NCI-H510A treated with DMSO at 0.1 percent for 48 hours (cell line): ENCODE data around the gene CHD9.

ENCODE experiments used
- DNase-seq: peaks from one replicate; lab custom pipeline; 2025; lab: John Stamatoyannopoulos, UW

The CHD9 gene

GRCh38 chr16:53092284-53092683 lies 37.5 kb downstream of the CHD9 start:
- DNase-seq = no peak

- no peak for DNase-seq
These were observed 38.5 kb downstream of the CHD9 start for GRCh38 chr16:53093162-53093744.

DNA sequence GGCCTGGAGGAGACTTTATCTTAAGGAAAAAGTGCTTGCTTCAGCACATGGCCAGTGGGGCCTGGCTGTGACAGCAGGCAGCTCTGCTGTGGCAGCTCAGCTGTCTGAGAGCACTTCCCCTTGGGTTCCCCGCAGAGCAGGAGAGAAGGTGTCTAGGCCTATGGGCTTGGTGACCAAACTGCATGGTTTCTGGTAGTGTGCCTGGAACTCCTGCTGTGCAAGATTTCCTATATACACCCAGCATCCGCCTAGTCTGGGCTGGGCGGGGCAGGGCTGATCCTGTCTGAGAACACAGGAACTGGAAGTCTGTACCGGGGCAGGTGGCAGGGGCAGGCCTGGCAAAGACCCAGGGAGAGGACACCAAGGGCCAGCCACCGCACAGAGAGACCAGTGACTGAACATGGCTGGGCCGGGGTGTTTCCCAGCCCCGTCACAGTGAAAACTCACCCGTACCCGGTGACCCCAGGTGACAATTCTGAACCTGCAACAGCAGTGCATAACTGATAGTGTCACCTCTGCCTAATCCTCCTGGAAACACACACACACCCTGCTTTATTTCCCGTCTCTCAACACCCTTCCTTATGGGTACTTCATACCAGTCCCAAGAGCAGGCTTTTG lies 39.3 kb downstream of the CHD9 start:
- DNase-seq = peak; percentile 72

DNA sequence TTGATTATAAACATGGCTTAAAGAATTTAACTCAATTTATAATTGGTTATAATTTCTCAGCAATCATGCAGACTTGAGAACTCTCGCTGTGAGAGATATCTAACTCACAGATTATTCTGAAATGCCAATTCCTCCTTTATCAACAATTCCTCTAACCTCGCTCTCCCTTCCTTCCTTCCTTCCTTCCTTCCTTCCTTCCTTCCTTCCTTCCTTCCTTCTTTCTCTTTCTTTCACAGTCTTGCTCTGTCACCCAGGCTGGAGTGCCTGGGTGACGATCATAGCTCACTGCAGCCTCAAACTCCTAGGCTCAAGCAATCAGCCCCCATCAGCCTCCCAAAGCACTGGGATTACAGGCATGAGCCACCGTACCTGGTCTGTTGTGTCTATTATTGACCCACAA lies 42.4 kb downstream of the CHD9 start:
- DNase-seq = no peak

DNA sequence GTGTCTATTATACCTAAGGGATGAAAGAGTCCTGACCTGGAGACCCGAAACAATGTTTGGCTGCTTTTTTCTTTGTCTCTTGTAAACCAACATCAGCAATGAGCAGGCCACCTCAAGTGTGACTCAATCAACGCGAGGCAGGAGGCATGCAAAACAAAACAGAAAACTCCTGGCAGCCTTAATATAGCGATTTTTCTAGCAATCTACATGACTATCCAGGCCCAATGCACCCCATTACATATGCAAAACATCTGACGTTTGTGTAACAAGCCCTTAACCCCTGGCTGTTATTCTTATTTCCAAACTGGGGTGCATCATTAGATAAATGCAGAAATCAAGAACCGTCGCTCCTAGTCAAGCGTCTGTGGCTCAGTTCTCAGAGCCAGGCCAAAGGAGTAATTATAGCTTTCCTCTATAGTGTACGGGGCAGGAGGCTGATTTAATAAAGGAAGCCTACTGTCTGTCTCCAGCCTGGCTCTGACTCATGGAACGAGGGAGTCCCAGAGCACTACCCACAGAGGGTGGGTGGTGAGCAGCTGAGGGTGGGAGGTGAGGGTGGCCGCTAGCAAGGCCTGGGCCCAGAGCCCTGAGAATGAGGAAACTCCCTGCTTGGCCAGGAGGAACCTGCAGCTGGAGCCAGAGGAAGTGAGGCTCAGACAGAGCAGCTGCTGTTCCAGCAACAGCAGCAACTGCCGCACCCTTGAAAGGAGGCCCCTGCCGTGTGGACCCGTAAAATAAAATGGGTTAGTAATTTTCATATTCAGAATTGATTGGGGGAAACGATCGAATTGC lies 43.9 kb downstream of the CHD9 start:
- DNase-seq = peak; percentile 63

GRCh38 chr16:53099318-53100130 lies 44.7 kb downstream of the CHD9 start:
- peak; percentile 96 for DNase-seq

DNA sequence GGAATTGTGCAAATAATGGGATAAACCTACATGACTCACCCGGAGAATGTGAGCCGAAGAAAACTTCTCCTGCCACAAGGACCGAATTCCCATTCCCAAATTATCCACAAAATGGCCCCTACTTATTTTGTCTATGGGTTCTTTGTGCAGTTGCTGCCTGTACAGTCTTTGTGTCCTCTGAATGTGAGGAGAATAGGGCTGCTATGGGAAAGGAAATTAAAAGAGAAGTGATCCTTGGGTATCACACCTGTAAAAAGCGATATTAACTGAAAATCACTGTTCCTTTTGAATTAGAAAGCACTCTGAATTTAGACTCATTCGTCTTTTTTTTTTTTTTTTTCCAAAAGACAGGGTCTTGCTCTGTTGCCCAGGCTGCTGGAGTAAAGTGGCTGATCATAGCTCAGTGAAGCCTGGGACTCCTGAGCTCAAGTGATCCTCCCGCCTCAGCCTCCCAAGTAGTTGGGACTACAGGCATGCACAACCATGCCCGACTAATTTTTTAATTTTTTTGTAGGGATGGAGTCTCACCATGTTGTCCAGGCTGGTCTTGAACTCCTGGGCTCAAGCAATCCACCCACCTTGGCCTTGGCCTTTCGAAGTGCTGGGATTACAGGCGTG lies 45.4 kb downstream of the CHD9 start:
- DNase-seq = no peak

- DNase-seq = no peak
These were observed 46.1 kb downstream of the CHD9 start for GRCh38 chr16:53100889-53101288.

- DNase-seq = no peak
These were observed 49.0 kb downstream of the CHD9 start for GRCh38 chr16:53103811-53104210.

GRCh38 chr16:53105565-53105964 lies 50.8 kb downstream of the CHD9 start:
- no peak for DNase-seq

GRCh38 chr16:53111078-53111791 lies 56.4 kb downstream of the CHD9 start:
- DNase-seq = no peak

- no peak for DNase-seq
These were observed 57.2 kb downstream of the CHD9 start for GRCh38 chr16:53112015-53112414.

DNA sequence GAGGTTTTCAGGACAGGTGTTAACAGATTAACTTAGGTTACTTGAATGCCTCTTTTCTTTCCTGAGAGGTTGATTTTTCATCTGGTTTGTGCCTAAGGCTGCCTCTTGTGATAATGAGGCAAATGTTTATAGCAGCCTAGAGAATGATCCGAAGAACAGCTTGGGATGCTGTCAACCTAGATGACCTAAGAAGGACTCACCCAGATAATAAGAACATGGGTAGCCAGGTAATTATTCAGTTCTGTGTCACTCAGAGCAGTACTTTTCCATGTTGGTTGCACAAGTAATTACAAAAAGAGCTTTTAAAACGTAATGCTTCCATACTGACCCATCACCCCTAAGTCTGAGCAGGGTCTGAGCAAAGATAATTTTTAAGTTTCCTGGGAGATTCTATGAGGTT lies 60.3 kb downstream of the CHD9 start:
- no peak for DNase-seq

GRCh38 chr16:53115773-53116172 lies 61.0 kb downstream of the CHD9 start:
- no peak for DNase-seq

DNA sequence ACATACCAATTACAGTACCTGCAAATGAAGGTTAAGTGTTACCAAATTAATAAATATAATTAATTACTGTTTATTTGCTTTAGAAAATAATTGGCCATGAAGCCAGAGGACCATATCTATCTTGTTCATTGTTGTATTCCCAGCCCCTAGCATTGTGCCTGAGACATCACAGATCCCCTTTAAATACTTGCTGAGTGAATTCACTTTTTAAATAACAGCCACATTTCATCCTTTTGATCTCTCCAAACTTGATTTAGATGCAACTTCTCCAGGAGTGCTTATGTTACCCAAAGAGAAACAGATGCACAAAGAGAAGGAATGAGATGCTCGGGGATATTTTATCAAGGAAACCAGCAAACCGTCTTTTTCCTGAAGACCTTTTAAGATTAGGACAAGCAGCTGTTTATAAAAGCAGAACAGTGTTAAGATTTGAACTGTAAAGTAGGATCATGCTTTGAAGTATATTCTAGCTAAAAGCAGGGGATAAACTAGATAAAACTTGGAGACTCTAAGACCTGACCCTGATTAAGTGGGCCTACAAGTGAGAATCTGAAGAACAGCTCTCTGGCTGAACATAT lies 66.3 kb downstream of the CHD9 start:
- DNase-seq = no peak

DNA sequence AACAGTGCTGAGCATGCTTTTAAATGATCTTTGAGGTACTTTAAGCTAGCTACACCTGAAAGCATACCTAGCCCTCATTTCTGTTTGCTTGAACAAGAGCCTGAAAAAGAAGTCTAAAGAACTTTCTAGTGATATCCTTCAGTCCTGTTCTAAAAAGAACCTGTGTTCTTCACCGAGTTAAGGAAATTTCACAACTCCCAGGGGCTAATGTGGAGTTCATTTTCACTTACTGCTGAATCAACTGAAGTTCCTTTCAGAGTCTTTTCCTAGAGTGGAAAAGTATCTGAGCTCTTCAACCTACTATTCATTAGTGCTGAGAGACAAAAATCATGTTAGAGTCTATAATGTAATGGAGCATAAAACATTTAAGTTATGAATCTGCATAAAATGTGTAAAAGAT lies 66.9 kb downstream of the CHD9 start:
- DNase-seq = no peak

DNA sequence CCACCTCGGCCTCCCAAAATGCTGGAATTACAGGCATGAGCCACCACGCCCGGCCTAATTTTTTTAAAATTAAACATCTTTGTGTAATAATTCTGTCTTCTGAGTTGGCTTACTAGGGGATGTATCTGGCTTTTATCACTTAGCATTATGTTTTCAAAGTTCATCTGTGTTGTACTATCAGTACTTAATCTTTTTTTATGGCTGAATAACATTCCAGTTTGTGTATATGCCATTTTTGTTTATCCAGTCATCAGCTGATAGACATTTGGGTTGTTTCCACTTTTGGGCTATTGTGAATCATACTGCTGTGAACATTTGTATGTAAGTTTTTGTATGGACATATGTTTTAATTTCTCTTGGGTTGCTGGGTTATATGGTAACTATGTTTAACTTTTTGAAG lies 69.0 kb downstream of the CHD9 start:
- no peak for DNase-seq

GRCh38 chr16:53126390-53126789 lies 71.6 kb downstream of the CHD9 start:
- no peak for DNase-seq

DNA sequence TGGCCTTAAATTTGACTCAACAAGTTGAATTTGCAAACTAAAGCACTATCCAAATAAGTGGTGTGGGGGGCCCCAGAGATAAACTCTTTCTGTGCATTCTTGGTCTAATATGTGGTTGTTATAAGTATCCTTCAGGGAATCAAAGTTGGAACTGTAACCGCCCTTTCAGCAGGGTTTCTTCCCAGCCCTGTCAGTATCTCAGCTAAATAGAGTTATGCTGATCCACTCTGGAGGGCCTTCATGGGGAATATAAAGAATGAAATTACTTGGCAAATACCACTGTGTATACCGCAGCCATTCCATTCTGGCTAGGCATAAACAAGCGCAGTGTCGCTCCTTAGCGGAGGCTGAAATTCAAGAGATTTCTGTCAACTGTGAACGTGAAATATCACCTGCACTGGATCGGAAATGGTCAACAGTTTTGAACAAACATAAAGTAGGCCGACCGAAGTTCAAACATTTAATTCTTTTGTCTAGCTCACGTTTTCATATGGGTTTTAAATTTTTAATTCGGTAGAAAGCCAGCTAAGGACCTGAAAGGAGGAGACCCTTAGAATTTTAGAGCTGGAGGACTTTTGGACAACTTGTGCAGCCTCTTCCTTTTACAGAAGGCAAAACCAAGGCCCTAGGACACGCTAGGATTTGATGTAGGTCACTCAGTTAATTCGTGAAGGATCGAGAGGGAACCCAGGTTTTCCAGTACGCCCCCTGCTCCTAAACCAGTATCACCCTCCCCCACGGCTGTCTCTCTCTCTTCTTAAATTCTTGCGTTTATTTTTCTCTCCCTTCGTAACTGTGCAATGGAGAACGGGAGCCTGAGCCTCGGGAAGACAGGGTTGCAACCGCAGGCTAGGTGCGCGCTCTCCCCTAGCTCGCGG lies 74.7 kb downstream of the CHD9 start:
- DNase-seq = peak; percentile 21
